ENCODE measurements around the gene PEX11A. TPM values are rescaled to one million over a fixed set of nuclear protein-coding genes. Genes with fewer than 3 reads are reported as not detected.

Gene PEX11A
- total RNA-seq, 1 donor from 2014 or later = 6.5 TPM

DNA sequence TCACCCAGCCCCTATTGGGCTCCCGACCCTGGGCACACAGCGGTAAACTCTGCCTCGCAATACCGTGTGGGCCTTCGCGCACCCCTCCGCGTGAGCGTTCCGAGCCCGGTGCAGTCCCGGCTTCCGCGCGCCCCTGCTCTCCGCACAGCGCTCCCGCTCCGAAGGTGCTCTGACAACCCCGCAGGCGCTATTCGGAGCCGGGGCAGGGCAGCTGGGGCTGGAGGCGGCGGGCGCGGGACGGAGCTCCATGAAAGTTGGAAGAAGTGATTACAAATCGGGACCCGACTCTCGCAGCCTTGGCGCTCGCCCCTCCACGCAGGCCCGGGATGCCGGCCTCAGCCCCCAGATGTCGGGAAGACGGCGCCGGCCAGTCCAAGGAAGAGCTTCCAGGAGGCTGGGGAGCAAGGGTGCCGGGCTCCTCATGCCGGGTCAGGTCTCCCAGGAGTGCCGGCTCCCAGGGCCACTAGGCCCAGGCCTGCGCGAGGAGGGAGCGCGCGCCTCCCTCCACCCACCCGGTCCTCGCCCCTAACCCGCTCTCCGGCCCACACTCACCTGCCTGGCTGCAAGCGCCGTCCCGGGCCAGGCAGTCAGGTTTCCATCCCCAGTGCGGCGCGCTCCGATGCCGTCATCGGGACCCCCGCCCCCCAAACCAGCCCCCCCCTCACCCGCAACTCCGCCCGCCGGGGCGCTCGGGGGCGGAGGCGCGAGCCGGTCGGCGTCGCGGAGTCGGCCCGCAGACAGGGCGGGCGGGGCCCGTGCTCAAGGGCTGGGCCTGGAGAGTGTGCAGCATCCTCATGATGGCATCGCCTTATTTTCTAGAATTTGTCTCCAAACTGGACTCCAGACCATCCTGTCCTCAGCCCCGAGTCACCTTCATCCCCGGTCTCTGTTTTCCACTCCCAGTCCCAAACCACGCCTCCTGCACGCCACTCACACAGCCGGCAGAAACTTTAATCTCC is 35.4 kb downstream of the PEX11A start, which contains the start of gene KIF7:
TSS of gene KIF7 (minus strand) at position 621 of the 959 bp plus-strand sequence. CDS start 2,537 bp downstream, outside the sequence.
- H3K4me3 Mint-ChIP-seq = peak within 1 kb of the TSS; percentile 89
- peak; percentile 72 to 82 for DNase-seq (ENCODE audit: low spot score in 2 of 2, unreplicated experiment in 2 of 2)
- TF ChIP-seq, protein P1, sequence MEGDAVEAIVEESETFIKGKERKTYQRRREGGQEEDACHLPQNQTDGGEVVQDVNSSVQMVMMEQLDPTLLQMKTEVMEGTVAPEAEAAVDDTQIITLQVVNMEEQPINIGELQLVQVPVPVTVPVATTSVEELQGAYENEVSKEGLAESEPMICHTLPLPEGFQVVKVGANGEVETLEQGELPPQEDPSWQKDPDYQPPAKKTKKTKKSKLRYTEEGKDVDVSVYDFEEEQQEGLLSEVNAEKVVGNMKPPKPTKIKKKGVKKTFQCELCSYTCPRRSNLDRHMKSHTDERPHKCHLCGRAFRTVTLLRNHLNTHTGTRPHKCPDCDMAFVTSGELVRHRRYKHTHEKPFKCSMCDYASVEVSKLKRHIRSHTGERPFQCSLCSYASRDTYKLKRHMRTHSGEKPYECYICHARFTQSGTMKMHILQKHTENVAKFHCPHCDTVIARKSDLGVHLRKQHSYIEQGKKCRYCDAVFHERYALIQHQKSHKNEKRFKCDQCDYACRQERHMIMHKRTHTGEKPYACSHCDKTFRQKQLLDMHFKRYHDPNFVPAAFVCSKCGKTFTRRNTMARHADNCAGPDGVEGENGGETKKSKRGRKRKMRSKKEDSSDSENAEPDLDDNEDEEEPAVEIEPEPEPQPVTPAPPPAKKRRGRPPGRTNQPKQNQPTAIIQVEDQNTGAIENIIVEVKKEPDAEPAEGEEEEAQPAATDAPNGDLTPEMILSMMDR (IDR thresholded peaks at IDR 0.05; ENCODE audit: unreplicated experiment) = no peak
- H3K4me1 Mint-ChIP-seq = peaks cover 19% of the 10 kb centered on the region
- H3K27ac Mint-ChIP-seq = peak within 1 kb of the TSS; percentile 94
- H3K36me3 Mint-ChIP-seq = peaks cover 6% of the 10 kb centered on the region
- no peaks in the 10 kb centered on the region for H3K9me3 Mint-ChIP-seq
- peaks cover 2% of the 10 kb centered on the region for H3K27me3 Mint-ChIP-seq (ENCODE audit: low read depth)

DNA sequence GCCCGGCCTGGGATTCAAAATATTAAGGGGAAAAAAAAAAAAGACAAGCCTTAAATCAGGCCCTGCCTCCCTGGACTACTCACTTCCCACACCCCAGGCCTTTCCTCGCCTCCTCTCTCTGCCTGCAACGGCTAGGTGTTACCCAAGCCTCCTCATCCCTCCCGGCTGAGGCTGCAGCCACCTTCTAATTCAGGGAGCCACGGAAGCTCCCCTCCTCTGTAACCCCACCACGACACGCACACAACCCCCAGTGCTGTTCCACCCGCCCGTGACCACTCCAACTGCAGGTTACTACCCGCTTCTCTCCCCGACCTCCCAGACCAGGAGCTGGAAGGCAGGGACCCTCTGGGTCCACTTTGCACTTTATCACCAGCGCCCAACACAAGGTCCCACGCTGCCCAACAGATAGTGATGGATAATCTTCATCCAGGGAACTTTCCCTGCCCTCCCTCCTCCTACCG is 36.2 kb downstream of the PEX11A start:
- Mint-ChIP-seq H3K36me3 (peaks cover 10% of the 10 kb centered on the region), H3K9me3 (no peaks in the 10 kb centered on the region), H3K4me1 (peaks cover 19% of the 10 kb centered on the region), H3K4me3 (peak overlapping the region; percentile 89), H3K27me3 (ENCODE audit: low read depth) (peaks cover 2% of the 10 kb centered on the region), H3K27ac (peak overlapping the region; percentile 94)
- TF ChIP-seq, protein P1 (IDR thresholded peaks at IDR 0.05; ENCODE audit: unreplicated experiment) = no peak
- DNase-seq (ENCODE audit: low spot score in 2 of 2, unreplicated experiment in 2 of 2) = no peak

DNA sequence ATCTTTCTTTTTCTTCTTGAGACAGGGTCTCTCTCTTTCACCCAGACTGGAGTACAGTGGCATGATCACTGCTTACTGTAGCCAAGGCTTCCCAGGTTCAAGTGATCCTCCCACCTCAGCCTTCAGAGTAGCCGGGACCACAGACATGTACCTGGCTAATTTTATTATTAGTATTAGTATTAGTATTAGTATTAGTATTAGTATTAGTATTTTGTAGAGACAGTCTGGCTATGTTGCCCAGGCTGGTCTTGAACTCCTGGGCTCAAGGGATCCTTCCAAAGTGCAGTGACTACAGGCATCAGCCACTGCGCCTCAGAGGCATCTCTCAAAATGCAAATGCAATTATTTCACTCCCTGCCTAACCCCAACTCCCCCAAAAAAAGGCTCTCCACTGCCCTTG is 37.0 kb downstream of the PEX11A start:
- Mint-ChIP-seq H3K27ac (no peak overlapping the region), H3K4me1 (peaks cover 19% of the 10 kb centered on the region), H3K4me3 (peak overlapping the region; percentile 89)

DNA sequence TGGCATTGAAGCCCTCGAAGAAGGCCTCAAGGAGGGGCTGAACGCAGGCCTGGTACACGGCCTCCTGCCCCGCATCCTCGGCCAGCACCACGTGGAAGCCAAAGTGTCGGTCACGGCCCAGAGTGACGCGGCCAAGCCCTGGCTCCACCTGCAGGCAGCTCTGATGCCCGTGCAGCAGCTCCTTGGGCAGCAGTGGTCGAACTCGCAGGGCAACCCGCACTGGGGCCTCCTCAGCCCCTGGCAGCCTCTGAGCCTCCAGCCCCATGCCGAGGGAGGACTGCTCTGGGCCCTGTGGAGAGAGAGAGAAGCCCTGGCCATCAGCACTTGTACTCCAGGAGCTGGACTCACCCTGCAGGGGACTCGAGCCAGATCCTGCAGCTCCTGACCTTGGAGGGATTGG is 37.9 kb downstream of the PEX11A start:
- peaks cover 19% of the 10 kb centered on the region for H3K4me1 Mint-ChIP-seq
- H3K27me3 Mint-ChIP-seq (ENCODE audit: low read depth) = no peaks in the 10 kb centered on the region
- H3K4me3 Mint-ChIP-seq = no peak overlapping the region
- no peak for DNase-seq (ENCODE audit: low spot score in 2 of 2, unreplicated experiment in 2 of 2)
- no peak overlapping the region for H3K27ac Mint-ChIP-seq
- no peaks in the 10 kb centered on the region for H3K9me3 Mint-ChIP-seq
- peaks cover 14% of the 10 kb centered on the region for H3K36me3 Mint-ChIP-seq
- TF ChIP-seq, protein P1 (IDR thresholded peaks at IDR 0.05; ENCODE audit: unreplicated experiment) = no peak

More for the DNA sequence above, 37.0 kb downstream of the PEX11A start:
- no peak for DNase-seq (ENCODE audit: low spot score in 2 of 2, unreplicated experiment in 2 of 2)
- TF ChIP-seq, protein P1 (IDR thresholded peaks at IDR 0.05; ENCODE audit: unreplicated experiment) = no peak
- H3K27me3 Mint-ChIP-seq (ENCODE audit: low read depth) = no peaks in the 10 kb centered on the region
- no peaks in the 10 kb centered on the region for H3K9me3 Mint-ChIP-seq
- peaks cover 10% of the 10 kb centered on the region for H3K36me3 Mint-ChIP-seq

DNA sequence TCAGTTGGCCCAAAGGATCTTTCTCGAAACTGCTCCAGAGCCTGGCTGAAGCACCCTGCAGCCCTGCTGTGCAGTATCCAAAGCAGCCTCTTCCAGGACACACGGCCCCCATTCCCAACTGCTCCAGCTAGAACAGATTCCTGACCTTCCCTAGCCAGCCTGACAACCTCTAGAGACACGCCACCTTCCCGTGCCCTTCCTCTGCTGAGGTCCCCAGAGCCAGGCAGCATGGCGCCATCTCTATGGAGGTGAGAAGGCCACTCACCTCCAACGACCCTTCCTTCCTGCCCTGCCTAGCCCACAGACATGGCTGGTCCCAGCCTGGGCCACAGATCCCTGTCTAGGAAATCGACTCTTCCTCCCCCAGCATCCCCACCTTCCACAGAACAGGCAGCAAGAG is 38.4 kb downstream of the PEX11A start:
- Mint-ChIP-seq H3K27ac (no peak overlapping the region), H3K4me3 (peak overlapping the region; percentile 16)

More for the DNA sequence above, 38.4 kb downstream of the PEX11A start:
- TF ChIP-seq, protein P1 (IDR thresholded peaks at IDR 0.05; ENCODE audit: unreplicated experiment) = no peak
- H3K9me3 Mint-ChIP-seq = no peaks in the 10 kb centered on the region
- peaks cover 22% of the 10 kb centered on the region for H3K4me1 Mint-ChIP-seq
- peaks cover 16% of the 10 kb centered on the region for H3K36me3 Mint-ChIP-seq
- DNase-seq (ENCODE audit: low spot score in 2 of 2, unreplicated experiment in 2 of 2) = no peak
- H3K27me3 Mint-ChIP-seq (ENCODE audit: low read depth) = no peaks in the 10 kb centered on the region
